ENCODE data around the gene GSAP. TPM values are rescaled to one million over a fixed set of nuclear protein-coding genes. Genes with fewer than 3 reads are reported as not detected.
"Not testable (repeated sequence)": the region's sequence is repeated elsewhere in the genome, so short reads cannot be mapped to it uniquely, and the experiment has no call there.

The GSAP gene
- total RNA-seq, 2 experiments from 2014 or later = 7.8 to 8.7 TPM

DNA sequence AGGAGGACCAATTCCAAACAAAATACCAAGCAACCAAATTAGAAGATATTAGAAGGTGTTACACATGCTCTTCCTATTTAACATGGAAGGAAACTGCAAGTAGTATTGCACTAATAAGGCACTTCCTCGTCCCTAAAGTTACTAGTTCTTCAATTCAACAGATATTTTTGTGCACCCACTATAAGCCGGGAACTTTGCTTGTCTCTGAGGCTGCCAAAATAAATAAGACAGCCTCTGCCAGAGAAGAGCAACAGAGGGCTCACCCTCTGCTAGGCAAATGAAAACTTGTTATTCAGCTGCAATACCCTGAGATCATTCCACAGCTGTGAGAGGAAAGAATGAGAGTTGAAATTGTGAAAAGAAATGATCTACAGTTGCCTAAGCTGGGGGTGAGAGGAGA, 37.4 kb upstream of the GSAP start:
- ChIA-PET CTCF (no interaction called here), POLR2A (no interaction called here)
- no peaks in the 10 kb centered on the region for H3K9me3 Mint-ChIP-seq
- no peaks in the 10 kb centered on the region for H3K36me3 Mint-ChIP-seq (ENCODE audit: low read depth)
- DNase-seq = no peak
- H3K27me3 Mint-ChIP-seq = peaks cover 7% of the 10 kb centered on the region
- no peak overlapping the region for H3K27ac Mint-ChIP-seq
- H3K4me3 Mint-ChIP-seq = no peak overlapping the region
- no peaks in the 10 kb centered on the region for H3K4me1 Mint-ChIP-seq

DNA sequence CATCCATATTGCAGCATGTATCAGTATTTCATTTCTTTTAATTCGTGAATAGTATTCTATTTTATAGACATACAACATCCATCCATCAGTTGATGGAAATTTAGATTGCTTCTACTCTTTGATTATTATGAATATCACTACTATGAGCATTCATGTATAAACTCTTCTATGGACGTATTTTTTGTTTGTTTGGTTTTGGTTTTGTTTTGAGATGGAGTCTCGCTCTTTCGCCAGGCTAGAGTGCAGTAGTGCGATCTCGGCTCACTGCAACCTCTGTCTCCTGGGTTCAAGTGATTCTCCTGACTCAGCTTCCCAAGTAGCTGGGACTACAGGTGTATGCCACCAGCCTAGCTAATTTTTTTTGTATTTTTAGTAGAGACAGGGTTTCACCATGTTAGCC, 35.8 kb upstream of the GSAP start:
- H3K9me3 Mint-ChIP-seq; DNase-seq; H3K4me3 Mint-ChIP-seq; H3K27me3 Mint-ChIP-seq; CTCF ChIA-PET; H3K27ac Mint-ChIP-seq; H3K4me1 Mint-ChIP-seq; POLR2A ChIA-PET; H3K36me3 Mint-ChIP-seq (ENCODE audit: low read depth): not testable (repeated sequence)

DNA sequence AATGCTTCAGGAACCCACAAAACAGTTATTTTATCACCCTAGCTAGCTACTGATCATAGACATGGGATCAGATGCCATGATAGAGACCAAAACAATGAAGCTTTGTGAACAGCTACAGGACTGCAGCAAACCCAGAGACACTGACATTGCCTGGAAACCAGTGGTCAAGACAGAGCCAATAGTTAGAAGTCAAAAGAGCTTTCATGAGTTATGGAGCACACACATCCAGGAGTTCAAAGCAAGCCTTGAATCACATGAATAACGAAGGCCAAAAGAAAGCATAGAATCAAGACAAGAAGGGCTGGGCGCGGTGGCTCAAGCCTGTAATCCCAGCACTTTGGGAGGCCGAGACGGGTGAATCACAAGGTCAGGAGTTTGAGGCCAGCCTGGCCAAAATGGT, 34.5 kb upstream of the GSAP start:
- Mint-ChIP-seq H3K36me3 (ENCODE audit: low read depth) (no peaks in the 10 kb centered on the region), H3K4me3 (no peak overlapping the region), H3K9me3 (peaks cover 3% of the 10 kb centered on the region), H3K27ac (no peak overlapping the region), H3K4me1 (peaks cover 5% of the 10 kb centered on the region), H3K27me3 (peaks cover 3% of the 10 kb centered on the region)
- ChIA-PET CTCF (interaction anchor here (1.2 kb wide), 1 partner anchor 9 kb away, joined by 3 read pairs; no protein-coding TSS in a partner anchor), POLR2A (no interaction called here)
- DNase-seq = no peak

DNA sequence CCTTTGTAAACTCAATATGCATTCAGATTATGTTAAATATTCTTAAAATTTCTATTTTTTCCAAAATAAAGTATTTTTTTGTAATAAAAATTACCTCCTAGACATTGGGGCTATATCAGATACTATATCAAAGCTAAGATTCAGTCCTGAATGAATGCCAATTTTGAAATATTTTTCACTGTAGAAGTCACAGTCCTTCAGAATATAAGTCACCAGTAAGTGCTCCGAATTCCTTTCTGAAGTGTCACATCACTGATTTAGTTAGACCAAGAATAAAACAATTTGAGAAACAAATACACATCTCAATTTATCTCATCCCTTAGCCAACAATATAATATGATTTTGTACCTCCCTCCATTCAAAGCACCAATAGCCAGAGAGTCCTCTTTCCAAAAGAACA, 33.9 kb upstream of the GSAP start:
- Mint-ChIP-seq H3K27me3 (peaks cover 3% of the 10 kb centered on the region), H3K27ac (no peak overlapping the region), H3K9me3 (peaks cover 3% of the 10 kb centered on the region), H3K4me1 (peaks cover 5% of the 10 kb centered on the region), H3K36me3 (ENCODE audit: low read depth) (no peaks in the 10 kb centered on the region), H3K4me3 (no peak overlapping the region)
- POLR2A ChIA-PET = no interaction called here
- no peak for DNase-seq
- CTCF ChIA-PET = no interaction called here

DNA sequence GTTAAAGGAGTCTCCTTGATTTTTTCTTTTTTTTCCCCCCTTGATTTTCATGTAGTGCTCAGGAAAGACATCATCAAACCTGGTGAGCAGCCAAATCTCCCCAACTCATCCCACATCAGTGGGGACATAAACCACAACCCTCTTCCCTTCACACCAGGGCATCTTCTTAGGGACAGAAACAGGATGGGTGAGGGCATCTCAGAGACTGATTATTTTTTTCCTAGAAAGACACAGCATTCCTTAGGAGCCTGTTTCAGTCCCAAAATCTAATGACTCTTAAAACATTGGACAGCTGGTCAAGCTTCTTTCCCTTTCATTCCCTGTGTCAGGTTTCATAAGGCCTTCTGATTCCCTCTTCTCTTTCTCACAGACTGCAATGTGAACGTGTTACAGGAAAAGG, 31.5 kb upstream of the GSAP start:
- no peak for DNase-seq
- no peaks in the 10 kb centered on the region for H3K36me3 Mint-ChIP-seq (ENCODE audit: low read depth)
- H3K9me3 Mint-ChIP-seq = peaks cover 3% of the 10 kb centered on the region
- H3K27ac Mint-ChIP-seq = no peak overlapping the region
- CTCF ChIA-PET = no interaction called here
- peaks cover 3% of the 10 kb centered on the region for H3K27me3 Mint-ChIP-seq
- POLR2A ChIA-PET = no interaction called here
- peaks cover 5% of the 10 kb centered on the region for H3K4me1 Mint-ChIP-seq
- no peak overlapping the region for H3K4me3 Mint-ChIP-seq

DNA sequence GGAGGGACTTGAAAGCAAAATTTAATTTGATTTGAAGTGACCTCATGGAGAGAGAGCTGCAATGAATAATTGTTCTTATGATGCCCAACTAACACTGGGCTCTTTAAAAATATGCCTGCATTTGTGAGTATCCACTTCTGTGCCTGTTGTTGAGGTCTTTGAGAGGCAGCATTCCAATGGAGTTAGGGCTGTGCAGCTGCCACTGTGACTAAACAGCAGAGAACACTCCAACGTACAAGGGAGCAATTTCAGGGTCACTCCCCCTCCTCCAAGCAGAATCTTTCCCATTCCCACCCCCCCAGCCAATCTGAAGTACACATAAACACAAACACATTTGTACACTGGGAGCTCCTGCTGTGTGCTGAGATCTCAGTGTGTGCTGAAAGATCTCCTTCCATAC, 28.0 kb upstream of the GSAP start:
- Mint-ChIP-seq H3K36me3 (ENCODE audit: low read depth) (no peaks in the 10 kb centered on the region), H3K4me3 (no peak overlapping the region), H3K9me3 (peaks cover 3% of the 10 kb centered on the region), H3K4me1 (peaks cover 7% of the 10 kb centered on the region), H3K27me3 (no peaks in the 10 kb centered on the region), H3K27ac (no peak overlapping the region)
- no peak for DNase-seq
- POLR2A ChIA-PET = no interaction called here
- CTCF ChIA-PET = no interaction called here

DNA sequence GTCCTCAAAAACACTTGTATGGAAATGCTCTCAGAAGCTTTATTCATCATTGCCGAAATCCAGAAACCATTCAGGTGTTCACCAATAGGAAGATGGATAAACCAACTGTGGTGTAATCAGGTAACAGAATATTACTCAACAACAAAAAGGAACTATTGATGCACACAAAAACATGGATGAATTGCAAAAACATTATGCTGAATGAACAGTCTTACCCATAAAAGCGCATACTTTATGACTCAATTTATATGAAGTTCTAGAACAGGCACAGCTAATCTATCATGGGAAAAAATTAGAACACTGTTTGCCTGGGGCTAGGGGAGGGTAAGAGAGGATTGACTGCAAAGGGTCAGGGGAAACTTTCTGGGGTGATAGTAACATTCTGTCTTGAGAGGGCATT, 26.9 kb upstream of the GSAP start:
- Mint-ChIP-seq H3K9me3 (peaks cover 3% of the 10 kb centered on the region), H3K4me3 (no peak overlapping the region), H3K36me3 (ENCODE audit: low read depth) (no peaks in the 10 kb centered on the region), H3K4me1 (peaks cover 7% of the 10 kb centered on the region), H3K27me3 (no peaks in the 10 kb centered on the region), H3K27ac (no peak overlapping the region)
- POLR2A ChIA-PET = no interaction called here
- CTCF ChIA-PET = no interaction called here
- DNase-seq = no peak

DNA sequence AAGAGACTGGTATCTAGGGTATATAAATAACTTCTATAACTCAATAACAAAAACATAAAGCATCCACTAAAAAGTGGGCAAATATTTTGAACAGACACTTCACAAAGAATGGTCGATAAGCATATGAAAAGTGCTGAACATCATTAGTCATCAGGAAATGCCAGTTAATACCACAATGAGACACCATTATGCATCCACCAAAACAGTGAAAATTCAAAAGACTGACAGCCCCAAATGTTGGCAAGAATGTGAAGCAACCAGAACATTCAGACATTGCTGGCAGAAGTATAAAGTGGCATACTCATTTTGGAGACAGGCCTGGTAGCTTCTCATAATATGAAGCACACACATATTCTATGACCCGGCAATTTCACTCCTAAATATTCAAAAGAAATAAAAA, 26.5 kb upstream of the GSAP start:
- H3K27me3 Mint-ChIP-seq = no peaks in the 10 kb centered on the region
- no peak overlapping the region for H3K27ac Mint-ChIP-seq
- peaks cover 3% of the 10 kb centered on the region for H3K9me3 Mint-ChIP-seq
- ChIA-PET CTCF (no interaction called here), POLR2A (no interaction called here)
- H3K4me3 Mint-ChIP-seq = no peak overlapping the region
- no peaks in the 10 kb centered on the region for H3K36me3 Mint-ChIP-seq (ENCODE audit: low read depth)
- DNase-seq = no peak
- peaks cover 5% of the 10 kb centered on the region for H3K4me1 Mint-ChIP-seq

DNA sequence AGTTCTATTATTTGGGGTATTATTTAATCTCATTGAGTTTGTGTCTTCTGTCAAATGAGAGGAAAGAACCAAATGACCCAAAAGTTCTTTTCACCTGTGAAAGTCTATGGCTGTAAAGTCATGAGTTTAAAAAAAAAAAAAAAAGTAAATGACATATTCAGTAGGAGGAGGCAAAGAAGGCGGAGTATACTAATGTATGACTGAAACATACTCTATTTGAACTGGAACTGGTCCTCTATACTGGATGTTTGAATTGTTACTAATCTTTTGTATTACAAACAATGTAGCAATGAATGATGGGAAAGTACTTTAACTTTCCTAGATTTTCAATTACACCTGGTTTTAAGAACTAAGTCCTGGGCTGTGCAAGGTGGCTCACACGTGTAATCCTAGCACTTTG, 24.9 kb upstream of the GSAP start:
- POLR2A ChIA-PET = no interaction called here
- H3K36me3 Mint-ChIP-seq (ENCODE audit: low read depth) = no peaks in the 10 kb centered on the region
- peaks cover 2% of the 10 kb centered on the region for H3K4me1 Mint-ChIP-seq
- no peak overlapping the region for H3K27ac Mint-ChIP-seq
- H3K27me3 Mint-ChIP-seq = peaks cover 3% of the 10 kb centered on the region
- H3K4me3 Mint-ChIP-seq = no peak overlapping the region
- H3K9me3 Mint-ChIP-seq = no peaks in the 10 kb centered on the region
- DNase-seq = no peak
- CTCF ChIA-PET = interaction anchor here (3.2 kb wide), 1 partner anchor 12 kb away, joined by 13 read pairs; no protein-coding TSS in a partner anchor

DNA sequence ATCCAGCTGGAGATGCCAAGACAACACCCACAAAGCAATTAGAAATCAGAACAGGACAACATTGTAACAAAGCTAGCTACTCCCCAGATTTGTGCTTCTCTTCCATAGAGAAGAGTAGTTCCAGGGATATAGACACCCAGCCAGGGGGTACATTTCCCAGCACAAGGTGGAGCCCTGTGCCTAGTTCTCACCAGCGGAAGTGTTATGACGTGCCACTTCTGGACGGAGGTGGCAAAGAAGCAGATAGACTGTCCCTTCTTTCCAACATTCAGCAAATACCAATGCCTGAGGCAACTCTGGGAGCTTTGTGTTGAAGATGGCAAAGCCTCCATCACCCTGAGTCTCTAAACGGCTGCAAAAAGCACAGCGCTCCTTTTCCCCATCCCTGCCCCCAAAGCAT, 23.4 kb upstream of the GSAP start:
- Mint-ChIP-seq H3K9me3 (no peaks in the 10 kb centered on the region), H3K4me3 (no peak overlapping the region), H3K36me3 (ENCODE audit: low read depth) (no peaks in the 10 kb centered on the region), H3K27me3 (peaks cover 5% of the 10 kb centered on the region), H3K27ac (no peak overlapping the region), H3K4me1 (peaks cover 2% of the 10 kb centered on the region)
- ChIA-PET CTCF (interaction anchor here (3.2 kb wide), 1 partner anchor 11 kb away, joined by 13 read pairs; no protein-coding TSS in a partner anchor), POLR2A (no interaction called here)
- no peak for DNase-seq

DNA sequence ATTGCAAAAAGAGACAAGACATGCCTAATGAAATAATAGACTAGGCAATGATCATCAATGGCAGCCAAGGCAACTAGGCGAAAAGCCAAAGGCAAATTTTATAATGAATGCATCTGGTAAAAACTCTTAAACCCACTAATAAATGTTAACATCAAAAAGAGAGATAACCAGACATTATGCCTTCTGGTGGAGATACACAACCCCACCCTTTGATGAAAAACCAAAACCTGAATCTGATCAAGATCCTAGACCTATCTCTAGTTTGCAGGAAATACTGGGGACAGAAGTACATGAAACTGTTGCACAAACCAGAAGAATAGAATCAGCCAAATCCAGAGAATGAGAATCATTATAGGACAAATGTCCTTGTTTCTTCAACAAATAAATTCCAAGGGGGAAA, 22.0 kb upstream of the GSAP start:
- no peak for DNase-seq
- H3K27ac Mint-ChIP-seq = no peak overlapping the region
- H3K27me3 Mint-ChIP-seq = peaks cover 16% of the 10 kb centered on the region
- CTCF ChIA-PET = no interaction called here
- H3K4me3 Mint-ChIP-seq = no peak overlapping the region
- H3K36me3 Mint-ChIP-seq (ENCODE audit: low read depth) = no peaks in the 10 kb centered on the region
- H3K4me1 Mint-ChIP-seq = peaks cover 2% of the 10 kb centered on the region
- POLR2A ChIA-PET = no interaction called here
- no peaks in the 10 kb centered on the region for H3K9me3 Mint-ChIP-seq

DNA sequence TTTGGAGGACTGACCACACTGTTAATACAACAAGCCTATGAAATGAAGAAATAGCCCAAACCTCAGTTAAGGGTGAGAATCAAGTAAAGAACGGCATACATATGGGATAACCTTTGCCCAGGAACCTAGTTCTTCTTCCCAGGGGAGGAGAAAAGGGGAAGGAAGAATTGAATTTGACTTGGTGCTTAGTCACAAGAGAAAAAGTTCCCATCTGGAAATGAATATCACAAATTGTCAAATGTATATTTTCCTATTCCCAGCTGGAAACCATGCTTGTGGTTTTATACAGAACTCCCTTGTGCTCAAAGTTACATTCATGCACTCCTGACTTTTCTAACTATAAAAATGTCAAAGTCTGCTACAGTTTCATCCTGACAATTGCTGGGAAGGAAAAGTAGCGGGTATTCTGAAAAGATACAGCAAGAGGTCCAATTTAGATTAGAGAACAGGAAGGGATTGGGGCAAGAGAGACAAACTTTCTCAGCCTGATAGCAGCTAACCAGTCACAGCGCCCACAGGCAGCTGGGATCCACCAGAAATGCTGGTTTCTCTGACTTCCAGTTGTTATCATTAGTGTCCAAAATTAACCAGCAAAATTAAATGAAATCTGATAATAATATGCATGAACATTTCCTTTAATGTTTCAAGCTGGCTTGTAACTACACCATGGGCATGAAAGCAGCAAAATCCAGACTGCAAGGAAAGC, 18.6 kb upstream of the GSAP start:
- no peaks in the 10 kb centered on the region for H3K9me3 Mint-ChIP-seq
- no peak overlapping the region for H3K4me3 Mint-ChIP-seq
- POLR2A ChIA-PET = no interaction called here
- H3K4me1 Mint-ChIP-seq = peaks cover 14% of the 10 kb centered on the region
- DNase-seq = no peak
- H3K27me3 Mint-ChIP-seq = peaks cover 16% of the 10 kb centered on the region
- no peak overlapping the region for H3K27ac Mint-ChIP-seq
- CTCF ChIA-PET = no interaction called here
- H3K36me3 Mint-ChIP-seq (ENCODE audit: low read depth) = no peaks in the 10 kb centered on the region

DNA sequence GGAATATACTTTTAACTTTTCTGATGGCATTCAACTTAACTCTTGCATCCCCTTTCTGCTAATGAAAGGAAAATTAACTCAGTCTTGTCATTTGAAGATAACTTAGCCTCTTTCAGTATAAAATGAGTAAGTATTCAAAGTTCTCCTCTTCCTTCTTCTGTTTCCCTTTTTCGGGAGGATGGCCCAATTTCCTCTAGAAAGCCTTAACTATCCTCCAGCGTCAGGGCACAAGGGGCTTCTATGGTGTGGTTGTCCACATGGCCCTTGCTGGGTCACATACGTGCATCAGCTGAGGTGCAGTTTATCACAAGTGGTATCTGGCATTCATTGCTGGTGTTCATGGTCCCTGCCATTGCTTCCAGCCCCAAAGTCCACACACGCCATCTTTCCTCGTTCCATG, 17.8 kb upstream of the GSAP start:
- CTCF ChIA-PET = interaction anchor here (0.6 kb wide), 1 partner anchor 385 kb away, joined by 3 read pairs; no protein-coding TSS in a partner anchor
- H3K27ac Mint-ChIP-seq = no peak overlapping the region
- H3K27me3 Mint-ChIP-seq = peaks cover 16% of the 10 kb centered on the region
- no peaks in the 10 kb centered on the region for H3K9me3 Mint-ChIP-seq
- peaks cover 22% of the 10 kb centered on the region for H3K4me1 Mint-ChIP-seq
- no peak for DNase-seq
- POLR2A ChIA-PET = no interaction called here
- H3K4me3 Mint-ChIP-seq = no peak overlapping the region
- peaks cover 4% of the 10 kb centered on the region for H3K36me3 Mint-ChIP-seq (ENCODE audit: low read depth)

DNA sequence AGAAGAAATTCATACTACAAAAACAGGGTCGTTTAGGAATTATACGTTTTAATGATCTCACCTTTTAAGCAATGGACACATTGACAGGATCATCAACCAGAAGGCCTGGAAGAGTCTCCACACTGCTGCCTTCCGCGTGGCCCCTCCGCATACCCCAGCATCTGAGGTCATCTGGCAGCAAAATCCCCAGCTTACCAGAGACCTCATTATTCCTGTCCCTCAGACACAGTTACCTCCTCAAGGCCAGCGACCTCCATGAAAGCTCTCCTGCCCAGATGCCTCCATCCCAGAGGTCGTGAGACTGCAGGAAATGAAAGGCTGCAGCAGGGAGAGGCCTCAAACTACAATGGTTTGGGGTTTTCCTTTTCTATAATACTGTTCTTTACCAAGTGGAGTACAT, 14.8 kb upstream of the GSAP start:
- ChIA-PET POLR2A (no interaction called here), CTCF (no interaction called here)
- Mint-ChIP-seq H3K4me3 (no peak overlapping the region), H3K4me1 (peaks cover 46% of the 10 kb centered on the region), H3K9me3 (no peaks in the 10 kb centered on the region), H3K27me3 (peaks cover 13% of the 10 kb centered on the region), H3K36me3 (ENCODE audit: low read depth) (peaks cover 4% of the 10 kb centered on the region), H3K27ac (no peak overlapping the region)
- no peak for DNase-seq
